ENCODE measurements around the gene NPLOC4.
"Not testable (repeated sequence)": the region's sequence is repeated elsewhere in the genome, so short reads cannot be mapped to it uniquely, and the experiment has no call there.

Gene NPLOC4

DNA sequence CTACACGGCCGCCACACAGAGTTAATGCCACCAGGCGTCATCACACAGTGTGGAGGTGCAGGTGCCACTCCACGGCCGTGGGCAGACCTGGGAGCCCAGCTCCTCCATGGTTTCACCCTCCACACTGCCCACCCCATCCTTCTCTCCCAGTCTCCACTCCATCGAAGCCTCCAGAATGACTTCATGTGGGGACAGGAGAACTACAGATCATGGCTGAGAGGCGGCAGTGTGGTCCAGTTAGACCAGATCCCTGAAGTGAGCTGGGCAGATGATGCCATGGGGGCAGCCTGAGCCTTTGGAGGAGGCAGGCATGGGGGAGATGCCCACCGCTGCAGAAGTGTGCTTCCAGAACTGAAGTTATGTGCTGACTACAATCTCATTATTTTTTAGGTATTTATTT lies 46.8 kb downstream of the NPLOC4 start:
- no peak for DNase-seq (ENCODE audit: low read depth)
- TF ChIP-seq, protein P1, sequence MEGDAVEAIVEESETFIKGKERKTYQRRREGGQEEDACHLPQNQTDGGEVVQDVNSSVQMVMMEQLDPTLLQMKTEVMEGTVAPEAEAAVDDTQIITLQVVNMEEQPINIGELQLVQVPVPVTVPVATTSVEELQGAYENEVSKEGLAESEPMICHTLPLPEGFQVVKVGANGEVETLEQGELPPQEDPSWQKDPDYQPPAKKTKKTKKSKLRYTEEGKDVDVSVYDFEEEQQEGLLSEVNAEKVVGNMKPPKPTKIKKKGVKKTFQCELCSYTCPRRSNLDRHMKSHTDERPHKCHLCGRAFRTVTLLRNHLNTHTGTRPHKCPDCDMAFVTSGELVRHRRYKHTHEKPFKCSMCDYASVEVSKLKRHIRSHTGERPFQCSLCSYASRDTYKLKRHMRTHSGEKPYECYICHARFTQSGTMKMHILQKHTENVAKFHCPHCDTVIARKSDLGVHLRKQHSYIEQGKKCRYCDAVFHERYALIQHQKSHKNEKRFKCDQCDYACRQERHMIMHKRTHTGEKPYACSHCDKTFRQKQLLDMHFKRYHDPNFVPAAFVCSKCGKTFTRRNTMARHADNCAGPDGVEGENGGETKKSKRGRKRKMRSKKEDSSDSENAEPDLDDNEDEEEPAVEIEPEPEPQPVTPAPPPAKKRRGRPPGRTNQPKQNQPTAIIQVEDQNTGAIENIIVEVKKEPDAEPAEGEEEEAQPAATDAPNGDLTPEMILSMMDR (IDR thresholded peaks at IDR 0.05; ENCODE audit: control insufficient read depth, extremely low read depth, insufficient read depth) = no peak
- H3K4me3 ChIP-seq (ENCODE audit: low read depth, low read length) = no peak overlapping the region

DNA sequence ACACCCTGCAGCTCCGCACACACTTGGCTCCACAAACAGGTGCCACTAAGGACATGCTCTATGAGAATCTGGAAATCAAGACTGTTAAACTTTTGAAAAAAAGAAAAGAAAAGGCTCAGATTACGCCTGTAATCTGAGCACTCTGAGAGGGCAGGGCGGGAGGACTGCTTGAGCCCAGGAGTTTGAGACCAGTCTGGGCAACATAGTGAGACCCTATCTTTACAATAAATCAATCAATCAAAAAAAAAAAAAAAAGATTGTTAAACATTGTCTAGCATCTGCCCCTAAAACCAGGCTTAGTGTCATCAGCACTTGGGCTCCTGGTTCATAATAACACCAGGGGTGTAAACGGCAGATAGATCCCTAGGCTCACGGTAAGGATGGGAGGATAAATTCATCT lies 47.3 kb downstream of the NPLOC4 start:
- no peak for DNase-seq (ENCODE audit: low read depth)
- TF ChIP-seq, protein P1 (IDR thresholded peaks at IDR 0.05; ENCODE audit: control insufficient read depth, extremely low read depth, insufficient read depth) = no peak
- H3K4me3 ChIP-seq (ENCODE audit: low read depth, low read length) = no peak overlapping the region

DNA sequence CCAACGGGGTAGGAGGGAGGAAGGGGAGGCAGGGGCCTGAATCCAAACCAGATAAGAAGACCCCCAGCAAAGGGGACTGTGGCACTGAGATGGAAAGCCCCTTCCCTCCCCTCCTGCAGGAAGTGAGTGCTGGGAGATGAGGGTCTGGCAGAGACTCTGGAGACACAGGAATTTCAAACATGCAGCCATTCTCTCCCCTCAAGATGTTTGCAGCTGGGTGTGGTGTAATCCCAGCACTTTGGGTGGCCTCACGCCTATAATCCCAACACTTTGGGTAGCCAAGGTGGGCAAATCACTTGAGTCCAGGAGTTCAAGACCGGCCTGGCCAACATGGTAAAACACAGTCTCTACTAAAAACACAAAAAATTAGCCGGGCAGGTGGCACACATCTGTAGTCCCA lies 50.8 kb downstream of the NPLOC4 start:
- TF ChIP-seq, protein P1 (IDR thresholded peaks at IDR 0.05; ENCODE audit: control insufficient read depth, extremely low read depth, insufficient read depth) = no peak
- no peak for DNase-seq (ENCODE audit: low read depth)
- no peak overlapping the region for H3K4me3 ChIP-seq (ENCODE audit: low read depth, low read length)

DNA sequence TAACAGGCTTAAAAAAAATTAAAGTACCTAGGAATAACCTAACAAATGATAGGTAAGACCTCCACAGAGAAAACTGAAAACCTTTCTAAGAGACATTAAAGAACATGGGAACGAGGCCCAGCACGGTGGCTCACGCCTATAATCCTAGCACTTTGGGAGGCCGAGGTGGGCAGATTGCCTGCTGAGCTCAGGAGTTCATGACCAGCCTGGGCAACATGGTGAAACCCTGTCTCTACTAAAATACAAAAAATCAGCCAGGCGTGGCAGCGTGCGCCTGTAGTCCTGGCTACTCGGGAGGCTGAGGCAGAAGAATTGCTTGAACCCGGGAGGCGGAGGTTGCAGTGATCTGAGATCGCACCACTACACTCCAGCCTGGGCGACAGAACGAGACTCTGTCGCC lies 52.1 kb downstream of the NPLOC4 start:
- H3K4me3 ChIP-seq (ENCODE audit: low read depth, low read length); DNase-seq (ENCODE audit: low read depth): not testable (repeated sequence)

DNA sequence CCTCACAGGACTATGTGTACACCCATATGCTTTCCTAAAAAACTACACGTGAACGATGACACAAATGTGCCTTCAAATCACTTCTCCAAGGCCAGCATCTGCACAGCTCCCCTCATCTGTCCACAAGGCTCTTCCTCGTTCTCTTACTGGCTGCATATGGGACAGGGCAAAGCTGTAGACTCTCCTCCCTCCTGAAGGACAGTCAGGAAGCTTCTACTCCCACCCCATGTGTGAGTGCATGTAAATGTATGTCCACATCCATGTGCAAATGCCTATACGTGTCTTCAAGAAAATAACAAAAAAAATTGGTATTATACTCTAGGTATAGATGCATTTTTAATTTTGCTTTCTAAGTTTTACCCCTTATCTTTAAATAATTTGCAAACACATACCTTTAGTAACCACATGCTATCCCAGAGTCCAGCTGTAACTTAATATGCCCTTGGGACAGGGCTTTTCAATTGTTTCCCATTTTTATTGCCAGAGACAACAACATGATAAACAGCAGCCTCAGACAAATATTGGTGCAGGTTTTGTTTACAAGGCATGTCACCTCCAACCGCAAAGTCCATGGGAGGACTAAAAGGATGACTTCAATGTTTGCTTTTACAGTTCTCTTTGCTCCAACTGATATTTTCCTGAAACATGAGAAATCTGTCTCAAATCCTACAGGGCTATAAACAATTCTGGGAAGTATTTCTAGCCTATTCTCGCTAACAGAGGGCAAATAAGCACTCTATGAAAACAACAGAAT lies 53.1 kb downstream of the NPLOC4 start:
- peak; percentile 85 for DNase-seq (ENCODE audit: low read depth)
- TF ChIP-seq, protein P1 (IDR thresholded peaks at IDR 0.05; ENCODE audit: control insufficient read depth, extremely low read depth, insufficient read depth) = no peak
- H3K4me3 ChIP-seq (ENCODE audit: low read depth, low read length) = no peak overlapping the region

DNA sequence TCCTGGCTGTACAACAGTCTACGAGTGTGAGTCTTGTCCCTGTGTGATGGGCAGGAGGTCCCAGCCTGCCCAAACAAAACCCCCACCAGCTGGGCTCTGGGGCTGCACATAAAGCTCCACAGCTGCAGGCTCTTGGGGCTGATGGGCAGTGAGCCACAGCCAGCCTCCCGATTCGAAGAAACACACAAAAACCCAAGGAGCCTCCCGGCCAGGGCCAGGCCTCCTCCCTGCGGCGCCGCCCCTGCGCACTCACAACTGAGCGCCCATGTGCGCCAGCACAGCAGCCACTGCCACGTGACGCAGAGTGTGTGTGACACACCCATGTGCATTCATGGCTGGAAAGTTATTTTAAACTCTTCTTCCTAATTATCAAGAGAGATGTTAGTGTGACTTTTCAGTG lies 54.2 kb downstream of the NPLOC4 start:
- DNase-seq (ENCODE audit: low read depth) = no peak
- TF ChIP-seq, protein P1 (IDR thresholded peaks at IDR 0.05; ENCODE audit: control insufficient read depth, extremely low read depth, insufficient read depth) = no peak
- no peak overlapping the region for H3K4me3 ChIP-seq (ENCODE audit: low read depth, low read length)

DNA sequence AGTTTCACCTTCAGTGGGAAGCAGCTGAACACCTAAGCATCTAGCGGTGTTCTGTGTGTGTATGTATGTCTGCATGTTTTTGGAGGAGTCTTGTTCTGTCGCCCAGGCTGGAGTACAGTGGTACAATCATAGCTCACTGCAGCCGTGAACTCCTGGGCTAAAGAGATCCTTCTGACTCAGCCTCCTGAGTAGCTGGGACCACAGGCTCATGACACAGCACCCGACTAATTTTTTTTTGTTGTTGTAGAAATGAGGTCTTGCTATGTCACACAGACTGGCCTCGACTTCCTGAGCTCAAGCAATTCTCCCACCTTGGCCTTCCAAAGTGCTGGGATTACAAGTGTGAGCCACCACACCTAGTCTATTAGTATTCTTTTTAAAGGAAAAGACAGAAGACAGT lies 54.6 kb downstream of the NPLOC4 start:
- TF ChIP-seq, protein P1 (IDR thresholded peaks at IDR 0.05; ENCODE audit: control insufficient read depth, extremely low read depth, insufficient read depth) = no peak
- no peak for DNase-seq (ENCODE audit: low read depth)
- H3K4me3 ChIP-seq (ENCODE audit: low read depth, low read length) = no peak overlapping the region
